Activated T-cell treated with anti-CD3 and anti-CD28 coated beads for 48 hours (primary cell): ENCODE data around the gene BCL11B.

Experiments used
- DNase-seq: peaks from one replicate; pipeline ENCODE4 v3.0.0-alpha.2; 2020; ENCODE audit warnings: low read depth

BCL11B gene

GRCh38 chr14:99224116-99224910 lies 47.7 kb downstream of the BCL11B start:
- no peak for DNase-seq

DNA sequence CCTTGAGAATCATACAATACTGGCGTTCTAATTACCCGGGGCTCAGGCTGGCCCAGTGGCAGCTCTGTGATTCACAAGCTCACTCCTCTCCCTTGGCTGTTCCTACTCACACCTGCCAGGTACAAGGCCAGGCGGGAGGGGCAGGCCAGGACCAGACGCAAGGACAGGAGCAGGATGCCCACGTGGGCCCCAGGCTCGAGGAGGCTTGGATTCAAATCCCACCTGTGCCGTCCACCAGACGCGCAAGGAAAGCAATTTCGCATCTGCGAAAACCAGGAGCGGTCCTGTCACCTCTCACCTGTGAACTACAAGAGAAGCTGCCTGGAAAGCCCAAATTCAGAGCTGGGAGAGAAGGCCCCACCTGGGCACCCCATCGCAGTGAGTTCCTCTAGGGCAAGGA lies 50.6 kb downstream of the BCL11B start:
- no peak for DNase-seq

DNA sequence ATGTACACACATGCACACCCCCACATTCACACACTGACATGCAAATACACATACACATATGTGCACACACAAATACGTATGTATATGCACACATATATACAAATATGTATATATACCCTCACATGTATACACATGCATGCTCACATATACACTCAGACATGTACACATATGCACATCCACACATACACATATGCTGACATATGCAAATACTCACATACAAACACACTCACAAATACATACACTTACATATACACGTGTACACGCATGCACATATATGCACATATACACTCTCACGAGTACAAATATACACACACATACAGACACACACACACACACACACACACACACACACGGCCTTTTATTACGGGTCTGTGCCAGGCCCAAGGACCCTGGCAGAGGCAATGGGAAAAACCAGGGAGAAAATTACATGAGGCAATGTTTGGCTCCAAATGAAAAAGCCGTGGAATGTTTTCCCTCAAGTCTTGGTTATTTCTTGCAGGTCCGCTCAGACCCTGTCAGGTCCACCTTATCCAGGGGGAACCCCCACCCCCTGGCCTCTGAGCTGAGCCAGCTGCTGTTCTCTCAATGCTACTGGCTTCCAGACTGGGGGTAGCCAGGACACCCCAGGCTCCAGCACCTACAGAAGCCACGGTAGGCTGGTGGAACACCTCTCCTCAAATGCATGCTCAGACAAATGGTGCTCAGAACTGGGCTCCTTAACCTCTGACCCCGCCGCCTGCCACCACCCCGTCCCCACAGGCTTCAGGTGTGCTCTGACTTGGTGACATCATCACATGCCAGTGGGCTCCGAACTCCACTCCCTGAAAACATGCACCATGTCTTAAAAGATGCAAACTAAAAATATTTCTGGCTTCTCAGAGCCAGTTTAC lies 54.7 kb downstream of the BCL11B start:
- no peak for DNase-seq

DNA sequence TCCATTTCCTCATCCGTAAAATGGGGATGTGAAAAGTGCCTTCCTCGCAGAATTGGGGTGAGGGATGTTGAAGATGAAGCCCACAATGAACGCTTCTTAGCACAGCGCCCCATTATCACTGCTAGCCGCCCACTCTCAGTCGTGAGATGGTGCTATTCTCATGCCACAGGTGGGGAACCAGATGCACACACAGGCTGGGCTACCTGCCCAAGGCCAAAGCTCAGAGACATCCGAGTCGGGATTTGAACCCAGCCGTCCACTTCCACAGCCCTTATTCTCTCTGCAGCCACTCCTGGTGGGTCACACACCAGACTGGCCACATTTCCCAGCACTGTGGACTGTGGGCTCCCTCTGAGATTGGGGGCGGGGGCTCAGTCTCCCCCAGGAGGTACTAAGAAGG lies 55.8 kb downstream of the BCL11B start:
- no peak for DNase-seq

GRCh38 chr14:99215277-99215676 lies 56.7 kb downstream of the BCL11B start:
- no peak for DNase-seq

GRCh38 chr14:99214701-99215100 lies 57.3 kb downstream of the BCL11B start:
- DNase-seq = no peak

DNA sequence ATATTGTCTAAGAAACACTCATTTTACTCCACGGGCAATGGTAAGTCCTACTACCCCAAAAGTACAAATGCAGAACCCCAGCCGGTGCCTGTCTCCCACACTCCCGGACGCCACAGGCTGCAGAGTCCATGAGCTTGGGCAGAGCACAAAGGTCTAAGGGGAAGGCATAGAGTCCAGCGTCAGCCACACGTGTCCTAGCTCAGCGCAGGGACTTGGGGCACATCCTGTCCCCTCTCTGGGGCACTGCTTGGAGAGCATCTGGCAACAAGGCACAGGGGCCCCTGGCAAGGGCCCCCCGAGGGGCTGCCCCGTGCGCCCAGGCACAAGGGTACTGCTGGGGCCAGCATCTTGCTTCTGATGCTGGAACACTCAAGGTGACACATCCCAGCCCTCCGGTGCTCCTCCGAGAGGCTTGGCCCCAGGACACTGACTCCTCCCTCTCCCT lies 58.4 kb downstream of the BCL11B start:
- DNase-seq = no peak

DNA sequence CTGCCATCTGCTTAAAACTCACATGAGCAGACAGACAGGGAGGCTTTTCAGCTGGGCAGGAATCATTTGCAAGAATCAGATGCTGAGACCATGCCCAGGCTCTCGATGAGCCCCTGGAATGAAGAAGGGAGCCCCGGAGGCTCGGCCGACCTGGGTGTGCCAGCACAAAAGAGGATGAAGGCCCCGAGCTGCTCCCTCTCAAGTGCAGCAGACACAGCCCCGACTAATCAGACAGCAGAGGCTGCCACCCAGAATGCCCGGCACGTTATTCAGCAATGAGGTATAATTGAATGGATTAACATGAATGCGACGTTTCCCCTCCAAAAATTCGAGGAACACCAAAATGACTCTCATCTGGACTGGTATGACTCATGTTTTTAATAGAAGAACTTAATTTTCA lies 58.9 kb downstream of the BCL11B start:
- DNase-seq = no peak

DNA sequence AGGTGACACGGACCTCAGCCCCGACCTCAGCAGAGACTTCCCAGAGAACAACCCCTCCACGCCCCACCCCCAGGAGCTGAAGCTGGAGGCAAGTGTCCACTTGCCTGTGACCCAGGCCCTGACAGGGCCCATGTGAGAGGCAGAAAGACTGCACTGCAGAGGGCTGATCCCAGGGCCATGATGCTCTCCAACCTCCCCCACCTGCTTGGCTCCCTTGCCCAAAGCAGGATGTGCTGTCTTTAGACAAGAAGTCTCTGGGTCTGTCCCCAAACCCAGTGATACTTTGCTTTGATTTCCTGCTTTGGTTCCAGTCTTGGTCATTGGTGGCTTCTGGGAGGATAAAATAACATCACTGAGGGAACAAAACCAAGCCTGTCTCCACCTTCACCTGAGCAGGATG lies 59.4 kb downstream of the BCL11B start:
- no peak for DNase-seq

GRCh38 chr14:99212199-99212598 lies 59.8 kb downstream of the BCL11B start:
- DNase-seq = no peak

GRCh38 chr14:99211410-99211809 lies 60.6 kb downstream of the BCL11B start:
- no peak for DNase-seq

GRCh38 chr14:99210333-99210732 lies 61.7 kb downstream of the BCL11B start:
- no peak for DNase-seq

DNA sequence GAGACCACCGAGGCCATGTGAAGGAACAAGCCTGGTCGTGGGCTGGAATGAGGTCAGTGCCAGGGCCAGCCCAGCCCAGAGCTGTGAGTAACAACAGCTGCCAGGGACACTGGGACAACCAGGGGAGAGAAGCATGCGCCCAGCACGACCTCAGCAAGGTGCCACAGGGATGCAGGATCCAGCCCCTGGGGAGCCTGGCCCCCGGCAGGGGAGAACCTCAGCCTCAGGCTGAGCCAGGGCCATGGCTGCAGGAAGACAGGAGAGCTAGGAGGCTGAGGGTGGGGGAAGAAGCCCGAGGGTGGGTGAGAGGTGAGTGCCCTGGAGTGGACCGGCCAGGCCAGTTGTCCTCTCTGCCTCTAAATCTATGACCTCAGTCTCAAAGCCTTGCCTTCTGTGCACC lies 62.6 kb downstream of the BCL11B start:
- no peak for DNase-seq

- no peak for DNase-seq
Observed at GRCh38 chr14:99208318-99208717, 63.7 kb downstream of the BCL11B start.

DNA sequence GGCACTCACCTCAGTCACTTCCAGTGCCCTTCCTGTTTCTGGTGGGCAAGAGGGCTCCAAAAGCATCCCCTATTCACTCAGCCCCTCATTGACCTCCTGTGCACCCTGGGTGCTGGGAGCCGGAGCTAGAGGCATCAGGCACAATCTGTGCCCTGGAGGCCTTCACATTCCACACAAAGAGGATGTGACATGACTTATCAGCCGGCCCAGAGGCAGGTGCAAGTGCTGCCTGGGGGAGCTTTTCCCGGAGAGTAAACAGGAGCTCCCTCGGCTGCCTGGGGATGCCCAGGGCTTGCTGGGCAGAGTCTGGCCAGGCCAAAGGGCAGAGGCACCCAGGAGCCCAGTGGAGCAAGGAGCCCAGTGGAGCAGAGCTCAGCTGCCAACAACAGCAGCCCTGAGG lies 64.5 kb downstream of the BCL11B start:
- DNase-seq = no peak

DNA sequence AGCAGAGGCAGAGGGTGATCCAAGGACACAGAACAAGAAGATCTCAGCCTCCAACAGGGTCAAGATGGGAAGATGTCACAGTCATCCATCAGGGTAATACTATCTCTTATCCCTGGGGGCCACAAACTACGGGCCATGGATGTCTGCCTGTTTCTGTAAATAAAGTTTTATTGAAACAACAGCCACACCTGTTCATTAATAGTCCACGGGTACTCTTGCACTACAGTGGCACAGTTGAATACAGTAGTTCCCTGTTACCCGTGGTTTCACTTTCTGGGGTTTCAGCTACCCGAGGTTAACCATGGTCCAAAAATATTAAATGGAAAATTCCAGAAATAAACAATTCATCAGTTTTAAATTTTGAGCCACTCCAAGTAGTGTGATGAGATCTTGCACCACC lies 65.9 kb downstream of the BCL11B start:
- DNase-seq = no peak

DNA sequence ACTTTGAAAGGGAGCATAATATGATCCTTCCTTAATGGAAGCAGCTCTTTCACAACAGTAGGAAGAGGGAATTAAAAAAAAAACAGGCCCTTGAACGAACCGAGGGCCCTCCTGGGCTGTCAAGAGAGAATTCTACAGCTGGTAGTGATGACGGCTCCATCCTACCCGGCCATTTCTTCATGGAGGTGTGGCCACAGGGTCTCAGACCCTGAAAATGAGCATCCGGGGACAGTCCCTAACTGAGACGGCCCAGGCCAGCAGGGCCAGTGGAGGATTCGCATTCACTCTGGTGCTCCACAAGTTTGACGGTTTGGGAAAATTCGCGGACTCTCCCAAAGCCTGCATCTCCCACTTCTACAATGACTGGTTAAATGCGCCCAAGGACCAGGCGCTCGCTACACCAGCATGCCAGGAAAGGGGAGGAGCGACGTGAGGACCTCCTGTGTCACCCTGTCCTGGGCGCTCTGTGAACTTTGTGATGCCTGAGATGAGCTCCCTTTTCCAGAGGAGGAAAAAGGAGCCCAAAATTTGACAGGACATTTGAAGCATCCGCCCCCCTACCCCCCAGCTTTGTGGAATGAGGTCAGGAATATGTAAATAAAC lies 66.8 kb downstream of the BCL11B start:
- no peak for DNase-seq

- DNase-seq = no peak
Observed at GRCh38 chr14:99203801-99204200, 68.2 kb downstream of the BCL11B start.

DNA sequence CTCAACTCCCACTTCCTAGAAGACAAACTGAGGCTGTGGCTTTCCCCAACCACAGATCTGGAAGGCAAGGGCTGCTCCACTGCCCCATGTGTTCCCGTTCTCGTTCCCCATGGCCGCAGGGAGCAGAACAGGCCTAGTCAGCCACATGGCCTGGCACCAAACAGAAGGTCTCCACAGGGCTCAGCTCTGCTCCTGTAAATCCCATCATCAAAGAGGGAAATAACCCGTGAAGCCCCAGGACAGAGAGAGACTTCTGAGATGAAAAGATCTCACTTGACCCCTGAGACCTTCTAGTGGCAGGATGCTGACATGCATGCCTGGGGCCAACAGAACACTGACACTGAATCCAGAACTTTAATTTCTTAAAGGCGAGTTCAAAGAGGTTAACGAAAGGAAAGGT lies 68.9 kb downstream of the BCL11B start:
- no peak for DNase-seq

DNA sequence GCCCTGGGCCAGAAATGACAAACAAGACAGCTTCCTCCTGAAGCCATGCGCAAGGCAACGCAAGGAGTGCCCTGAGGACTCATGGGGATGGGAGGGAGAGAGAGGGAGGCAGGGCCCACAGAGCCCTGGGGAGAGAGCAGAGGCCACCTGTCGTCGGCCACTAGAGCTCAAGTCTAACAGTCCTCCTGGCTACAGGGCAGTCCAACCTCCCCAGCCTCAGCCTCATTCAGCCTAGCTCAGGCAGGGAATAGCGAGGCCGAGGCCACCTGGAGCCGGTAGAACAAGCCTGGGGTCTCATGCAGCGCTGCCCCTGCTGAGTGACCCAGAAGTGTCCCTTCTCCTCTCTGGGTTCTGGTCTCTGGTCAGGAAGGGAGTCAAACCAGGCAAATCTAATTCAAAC lies 69.5 kb downstream of the BCL11B start:
- DNase-seq = no peak

DNA sequence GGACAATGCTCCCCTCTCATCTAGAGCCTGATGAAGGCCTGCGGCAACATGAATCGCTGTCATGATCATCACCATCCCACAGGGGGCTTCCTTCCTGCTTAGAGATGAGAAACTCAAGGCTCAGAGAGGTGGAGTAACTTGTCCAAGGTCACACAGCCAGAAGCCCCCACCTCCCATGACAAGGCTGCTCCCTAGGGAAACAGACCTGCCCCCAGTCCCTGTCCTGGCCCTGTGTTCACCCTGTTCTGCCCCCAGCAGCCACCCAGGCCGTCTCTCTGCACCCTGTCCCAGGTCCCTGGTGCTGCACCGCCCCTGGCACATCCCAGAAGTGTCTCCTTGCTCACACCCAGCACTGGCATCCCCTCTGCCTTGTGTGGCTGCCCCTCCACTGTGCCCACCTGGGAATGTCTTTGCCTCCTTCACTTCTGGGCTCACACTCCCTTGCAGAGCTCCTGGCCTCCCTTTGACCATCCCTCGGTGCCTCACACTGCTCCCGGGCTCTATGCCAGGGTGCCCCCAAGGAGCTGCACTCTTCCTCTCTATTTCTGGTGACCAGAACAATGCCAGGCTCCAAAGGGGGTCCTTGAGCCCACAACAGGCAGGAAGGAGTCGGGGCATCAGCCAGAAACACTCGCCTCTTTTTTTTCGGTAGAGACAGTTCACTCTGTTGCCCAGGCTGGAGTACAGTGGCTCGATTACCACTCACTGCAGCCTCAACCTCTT lies 70.5 kb downstream of the BCL11B start:
- DNase-seq = no peak

- no peak for DNase-seq
Observed at GRCh38 chr14:99200654-99201005, 71.4 kb downstream of the BCL11B start.
